Stimulated activated CD8-positive, alpha-beta memory T cell treated with anti-CD3 and anti-CD28 coated beads, Interleukin-15, amount 100 ng/mL, for 24 hours (primary cell): ENCODE results near the gene COPS4.

Experiments used
- DNase-seq: peaks from one replicate; pipeline ENCODE4 v3.0.0-alpha.2; 2020; ENCODE audit warnings: low read depth

COPS4 gene

GRCh38 chr4:83124111-83124780 is 89.3 kb downstream of the COPS4 start:
- DNase-seq: no peak
